Activated T-helper 1 cell treated with Interleukin-2 at 50 U/mL for 16 hours (primary cell): ENCODE results near the gene TRIP6.
"Not testable (repeated sequence)": the region's sequence is repeated elsewhere in the genome, so short reads cannot be mapped to it uniquely, and the experiment has no call there.

Experiments used
- DNase-seq: peaks from one replicate; pipeline ENCODE4 v3.0.0-alpha.2; 2020; ENCODE audit warnings: low read depth

Gene TRIP6

GRCh38 chr7:100890653-100891567 lies 23.7 kb downstream of the TRIP6 start:
- DNase-seq: no peak

- no peak for DNase-seq
Measured at GRCh38 chr7:100891568-100892247, 24.5 kb downstream of the TRIP6 start.

- no peak for DNase-seq
Measured at GRCh38 chr7:100892364-100893317, 25.5 kb downstream of the TRIP6 start.

DNA sequence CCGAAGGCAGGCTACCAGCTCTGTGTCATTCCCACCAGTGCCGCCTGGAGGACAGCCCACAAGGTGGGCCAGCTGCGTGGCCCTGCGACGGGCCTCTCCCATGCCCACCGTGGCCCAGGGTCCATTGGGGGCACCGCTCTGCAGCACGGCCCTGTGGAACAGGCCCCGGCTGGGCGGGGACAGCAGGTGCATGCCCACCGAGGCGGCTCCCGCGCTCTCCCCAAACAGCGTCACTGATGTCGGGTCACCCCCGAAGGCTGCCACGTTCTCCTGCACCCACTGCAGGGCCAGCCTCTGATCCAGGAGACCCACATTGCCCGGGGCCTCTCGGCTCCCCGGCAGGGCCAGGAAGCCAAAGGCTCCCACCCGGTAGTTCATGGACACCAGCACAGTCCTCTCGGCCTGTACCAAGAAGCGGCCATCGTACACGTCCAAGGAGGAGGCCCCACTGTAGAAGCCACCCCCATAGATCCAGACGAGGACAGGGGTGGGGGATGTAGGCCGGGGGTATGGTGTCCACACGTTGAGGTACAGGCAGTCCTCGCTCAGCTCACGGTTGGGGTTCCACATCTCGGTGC lies 26.2 kb downstream of the TRIP6 start:
- DNase-seq: no peak

GRCh38 chr7:100893910-100894721 lies 26.9 kb downstream of the TRIP6 start:
- no peak for DNase-seq

DNA sequence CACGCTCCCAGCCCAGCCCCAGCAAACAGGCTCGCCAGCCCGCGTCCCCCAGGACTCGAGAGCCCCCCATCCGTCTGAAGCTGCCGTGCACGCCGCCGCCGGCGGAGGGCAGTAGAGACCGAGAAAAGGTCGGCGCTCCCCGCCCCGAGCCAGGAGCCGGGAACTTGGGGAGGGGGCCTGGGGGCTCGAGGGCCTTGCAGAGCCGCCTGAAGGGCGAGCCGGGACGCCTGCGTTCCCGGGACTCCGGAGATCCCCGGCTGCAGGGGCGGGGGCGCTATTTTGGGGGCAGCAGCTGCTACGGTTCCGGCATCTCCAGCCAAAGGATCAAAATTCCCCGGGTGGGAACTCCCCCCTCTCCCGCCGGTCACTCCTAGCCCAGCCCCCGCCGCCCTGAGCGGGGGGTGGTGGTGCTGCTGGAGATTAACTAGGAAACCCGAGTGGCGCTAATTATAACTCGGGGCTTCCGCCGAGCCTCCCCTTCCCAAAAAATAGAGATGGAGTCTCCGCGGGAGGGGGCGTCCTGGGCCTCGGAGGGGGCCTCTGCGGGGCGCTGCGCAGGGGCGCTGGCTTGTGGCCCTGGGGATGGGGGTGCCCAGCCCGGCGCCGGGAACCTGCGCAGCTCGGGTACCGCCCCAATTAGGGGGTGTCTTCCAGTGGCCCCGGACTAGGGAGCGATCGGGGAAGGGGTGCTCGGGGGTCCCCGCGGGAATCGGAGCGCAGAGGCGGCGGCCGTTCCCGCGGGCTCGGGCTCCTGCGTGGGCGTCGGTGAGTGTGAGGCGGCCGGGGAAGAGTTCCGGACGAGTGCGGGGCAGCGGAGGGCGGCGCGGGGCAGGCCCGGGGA lies 27.9 kb downstream of the TRIP6 start:
- DNase-seq: no peak

- DNase-seq: no peak
Measured at GRCh38 chr7:100895701-100895955, 28.4 kb downstream of the TRIP6 start, which contains the start of gene ACHE. ACHE (minus strand) TSS chr7:100895888; CDS start chr7:100894232, 1,656 bp downstream.

DNA sequence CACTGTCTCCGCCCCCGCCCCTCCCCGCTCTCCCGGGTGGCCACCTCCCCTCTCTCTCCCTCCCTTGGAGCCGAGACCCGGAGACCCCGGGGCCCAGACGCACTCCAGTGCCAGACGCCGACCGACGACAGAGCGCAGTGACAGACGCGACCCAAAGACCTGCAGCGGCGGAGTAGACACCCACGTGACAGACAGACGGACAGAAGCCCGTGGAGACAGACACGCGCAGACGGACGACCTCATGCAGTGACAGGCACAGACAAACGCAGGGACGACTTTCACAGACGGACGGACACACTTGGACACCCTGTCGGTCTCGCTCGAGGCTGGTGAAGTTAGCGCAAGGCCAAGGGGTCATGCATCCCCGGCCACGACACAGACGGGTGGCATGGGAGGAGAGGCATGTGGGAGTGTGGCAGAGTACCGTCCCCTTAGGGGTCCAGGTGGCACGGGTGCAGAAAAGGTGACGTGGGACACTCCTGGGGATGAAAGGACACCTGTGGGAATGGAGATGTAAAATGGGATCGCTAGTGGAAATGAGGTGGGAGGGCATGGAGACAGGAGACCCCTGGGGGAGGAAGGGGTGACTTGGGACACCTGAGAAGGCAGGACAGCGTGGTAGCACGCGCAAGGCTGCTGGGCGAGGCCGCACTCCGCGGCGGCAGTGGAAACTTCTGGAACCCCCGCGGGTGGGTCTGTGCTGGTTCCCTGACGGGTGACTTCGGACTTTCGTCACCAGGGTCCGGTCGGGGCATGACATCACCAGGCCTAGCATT lies 29.0 kb downstream of the TRIP6 start:
- no peak for DNase-seq

GRCh38 chr7:100896732-100897608 lies 29.8 kb downstream of the TRIP6 start:
- no peak for DNase-seq

GRCh38 chr7:100897772-100898454 lies 30.7 kb downstream of the TRIP6 start:
- DNase-seq: no peak

GRCh38 chr7:100899432-100899831 lies 32.2 kb downstream of the TRIP6 start:
- no peak for DNase-seq

GRCh38 chr7:100900978-100901377 lies 33.8 kb downstream of the TRIP6 start:
- DNase-seq: no peak

GRCh38 chr7:100901921-100902332 lies 34.7 kb downstream of the TRIP6 start:
- DNase-seq: no peak

- DNase-seq: no peak
Measured at GRCh38 chr7:100902638-100903037, 35.5 kb downstream of the TRIP6 start.

DNA sequence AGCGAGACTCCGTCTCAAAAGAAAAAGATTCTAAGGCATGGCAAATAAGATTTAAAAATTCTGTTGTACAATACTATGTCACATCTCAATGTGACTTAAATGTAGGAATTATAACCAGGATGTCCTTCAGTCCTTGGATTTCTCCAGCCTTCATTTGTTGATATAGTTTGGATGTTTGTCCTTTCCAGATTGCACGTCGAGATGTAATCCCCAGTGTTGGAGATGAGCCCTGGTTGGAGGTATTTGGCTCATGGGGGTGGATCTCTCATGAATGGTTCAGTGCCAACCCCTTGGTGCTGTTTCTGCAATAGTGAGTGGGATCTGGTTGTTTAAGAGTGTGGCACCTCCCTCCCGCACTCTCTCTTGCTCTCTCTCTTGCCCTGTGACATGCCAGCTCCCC lies 41.3 kb downstream of the TRIP6 start:
- no peak for DNase-seq

GRCh38 chr7:100910443-100910842 lies 43.3 kb downstream of the TRIP6 start:
- not testable (repeated sequence) for DNase-seq

DNA sequence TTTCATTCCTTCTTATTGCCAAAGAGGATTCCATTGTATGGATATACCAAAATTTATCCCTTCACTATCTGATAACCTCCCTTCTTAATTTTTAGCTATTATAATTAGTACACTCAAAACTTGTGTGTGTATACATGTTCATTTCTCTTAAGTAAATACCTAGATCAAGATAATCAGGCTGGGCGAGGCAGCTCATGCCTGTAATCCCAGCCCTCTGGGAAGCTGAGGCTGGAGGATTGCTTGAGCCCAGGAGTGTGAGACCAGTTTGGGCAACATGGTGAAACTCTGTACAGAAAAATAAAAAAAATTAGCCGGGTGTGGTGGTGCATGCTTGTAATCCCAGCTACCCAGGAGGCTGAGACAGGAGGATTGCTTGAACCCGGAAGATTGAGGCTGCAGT lies 44.3 kb downstream of the TRIP6 start:
- DNase-seq: no peak
